H1 (cell line): ENCODE data around the gene DLGAP5. TPM values are rescaled to one million over a fixed set of nuclear protein-coding genes. Genes with fewer than 3 reads are reported as not detected.

Source experiments
- CTCF ChIA-PET: fragments of 300-600 bp; sonication (Branson Sonifier 250); formaldehyde crosslinking; loops from one replicate; lab custom pipeline; 2021; ENCODE audit not compliant: partially characterized antibody; lab: Charles Lee
- POLR2A ChIA-PET: fragments of 300-600 bp; sonication (Branson Sonifier 250); formaldehyde crosslinking; loops from one replicate; lab custom pipeline; 2021; ENCODE audit warnings: inconsistent platforms; ENCODE audit not compliant: partially characterized antibody; lab: Charles Lee
- DNase-seq, 2 experiments: peaks; one replicate each; pipeline versions ENCODE4 v3.0.0 to v3.0.0-alpha.2; 2010 to 2022; ENCODE audit warnings: low spot score in 2 of 2, low read depth in 1 of 2, mixed read lengths in 1 of 2
- FAIRE-seq: peaks from 2 replicates; lab custom pipeline; 2011; peaks lifted over from hg19 to GRCh38; lab: Jason Lieb, UNC
- H2AFZ ChIP-seq: 2 replicates; pipeline ENCODE4 v1.8.1; 2012; ENCODE audit warnings: low read length, inconsistent platforms
- H2AK5ac ChIP-seq: 2 replicates; pipeline ENCODE4 v1.6.1; 2013; ENCODE audit warnings: low read depth, low read length
- H2BK120ac ChIP-seq: replicated peaks from 2 replicates; pipeline ENCODE3; 2013; ENCODE audit warnings: low read depth, low read length, inconsistent platforms
- H2BK12ac ChIP-seq: 2 replicates; pipeline ENCODE4 v1.6.1; 2013; ENCODE audit warnings: low read depth, low read length
- H2BK15ac ChIP-seq: 2 replicates; pipeline ENCODE4 v1.6.1; 2013; ENCODE audit warnings: low read length
- H2BK20ac ChIP-seq: 2 replicates; pipeline ENCODE4 v1.6.1; 2013; ENCODE audit warnings: low read length
- H2BK5ac ChIP-seq: 2 replicates; pipeline ENCODE4 v1.6.1; 2013; ENCODE audit warnings: low read depth, low read length
- H3K14ac ChIP-seq: 2 replicates; pipeline ENCODE4 v1.6.1; 2013; ENCODE audit warnings: inconsistent platforms; ENCODE audit not compliant: insufficient read length
- H3K18ac ChIP-seq: 2 replicates; pipeline ENCODE4 v1.6.1; 2013; ENCODE audit warnings: low read length; ENCODE audit errors: extremely low read depth
- H3K23ac ChIP-seq: 2 replicates; pipeline ENCODE4 v1.6.1; 2013; ENCODE audit warnings: inconsistent platforms; ENCODE audit not compliant: insufficient read length
- H3K23me2 ChIP-seq: 2 replicates; pipeline ENCODE4 v1.6.1; 2013; ENCODE audit warnings: low read depth, low read length
- H3K27ac ChIP-seq: 2 replicates; pipeline ENCODE4 v1.6.1; 2011; ENCODE audit warnings: low read depth, low read length, inconsistent platforms
- H3K27me3 ChIP-seq, 4 experiments: replicated peaks in 1 of 4; 1 replicate in 1 of 4; 2 replicates in 3 of 4; pipeline versions ENCODE4 v1.6.1 to v1.8.1; 2011 to 2013; ENCODE audit warnings: low read length in 3 of 4, mild to moderate bottlenecking in 3 of 4, inconsistent platforms in 2 of 4, mixed read lengths in 2 of 4, moderate library complexity in 1 of 4; ENCODE audit not compliant: control insufficient read depth in 3 of 4, insufficient read depth in 3 of 4; ENCODE audit errors: extremely low read depth in 1 of 4
- H3K36me3 ChIP-seq, 4 experiments: 2 replicates each; pipeline versions ENCODE4 v1.6.1 to v1.8.1; 2011 to 2013; ENCODE audit warnings: mild to moderate bottlenecking in 4 of 4, low read length in 3 of 4, moderate library complexity in 2 of 4, control low read depth in 1 of 4, inconsistent platforms in 1 of 4; ENCODE audit not compliant: insufficient read depth in 4 of 4, control insufficient read depth in 2 of 4
- H3K4ac ChIP-seq: replicated peaks from 2 replicates; pipeline ENCODE3; 2013; ENCODE audit warnings: low read length, low read depth, mixed read lengths, inconsistent platforms; ENCODE audit not compliant: insufficient read length
- H3K4me1 ChIP-seq, 4 experiments: replicated peaks in 1 of 4; 1 replicate in 1 of 4; 2 replicates in 3 of 4; pipeline versions ENCODE4 v1.6.1 to v1.8.1; 2011 to 2013; ENCODE audit warnings: low read length in 3 of 4, inconsistent platforms in 2 of 4, mixed read lengths in 1 of 4; ENCODE audit not compliant: insufficient read depth in 4 of 4, control insufficient read depth in 3 of 4
- H3K4me2 ChIP-seq, 2 experiments: 2 replicates each; pipeline versions ENCODE4 v1.6.1 to v1.8.1; 2011 to 2013; ENCODE audit warnings: low read depth in 2 of 2, low read length in 2 of 2, control low read depth in 1 of 2, inconsistent platforms in 1 of 2, mild to moderate bottlenecking in 1 of 2; ENCODE audit not compliant: insufficient read depth in 1 of 2
- H3K4me3 ChIP-seq, 4 experiments: fragments of 200-600, 300-600 bp in 1 of 4; sonication (generic), shearing (Covaris generic), sonication (Bioruptor Twin) in 1 of 4; 2 replicates each; pipeline versions ENCODE4 v1.5.1 to v1.8.1; 2011 to 2016; ENCODE audit warnings: low read length in 4 of 4, low read depth in 3 of 4, control low read depth in 2 of 4, inconsistent platforms in 2 of 4, mild to moderate bottlenecking in 2 of 4, mixed read lengths in 1 of 4, moderate library complexity in 1 of 4; ENCODE audit not compliant: insufficient read depth in 2 of 4; ENCODE audit errors: extremely low read depth in 1 of 4
- H3K56ac ChIP-seq: replicated peaks from 2 replicates; pipeline ENCODE3; 2013; ENCODE audit warnings: low read depth, mild to moderate bottlenecking, mixed read lengths, low read length, inconsistent platforms; ENCODE audit not compliant: insufficient read length
- H3K79me1 ChIP-seq: 2 replicates; pipeline ENCODE4 v1.6.1; 2013; ENCODE audit warnings: low read depth, low read length, control low read depth
- H3K79me2 ChIP-seq, 2 experiments: 2 replicates each; pipeline versions ENCODE4 v1.6.1 to v1.8.1; 2012 to 2013; ENCODE audit warnings: low read length in 2 of 2, mild to moderate bottlenecking in 2 of 2, inconsistent platforms in 1 of 2; ENCODE audit not compliant: insufficient read depth in 2 of 2, control insufficient read depth in 1 of 2
- H3K9ac ChIP-seq, 4 experiments: replicated peaks in 1 of 4; 1 replicate in 1 of 4; 2 replicates in 3 of 4; pipeline versions ENCODE4 v1.6.1 to v1.8.1; 2011 to 2013; ENCODE audit warnings: low read depth in 3 of 4, low read length in 3 of 4, control low read depth in 2 of 4, mild to moderate bottlenecking in 2 of 4, moderate library complexity in 2 of 4, inconsistent platforms in 1 of 4; ENCODE audit errors: extremely low read depth in 1 of 4
- H3K9me3 ChIP-seq, 2 experiments: 2 replicates each; pipeline versions ENCODE4 v1.6.1 to v1.8.1; 2012 to 2013; ENCODE audit warnings: mild to moderate bottlenecking in 2 of 2, moderate library complexity in 2 of 2, control low read depth in 1 of 2, inconsistent platforms in 1 of 2, low read depth in 1 of 2, low read length in 1 of 2, mixed read lengths in 1 of 2; ENCODE audit not compliant: insufficient read depth in 2 of 2
- H4K20me1 ChIP-seq, 2 experiments: replicated peaks in 1 of 2; 2 replicates each; pipeline versions ENCODE3 to v1.8.1; 2011 to 2013; ENCODE audit warnings: inconsistent platforms in 2 of 2, low read length in 2 of 2, mild to moderate bottlenecking in 1 of 2; ENCODE audit not compliant: insufficient read depth in 2 of 2, control insufficient read depth in 1 of 2
- H4K5ac ChIP-seq: 2 replicates; pipeline ENCODE4 v1.6.1; 2013; ENCODE audit warnings: low read length, low read depth, mixed read lengths, inconsistent platforms; ENCODE audit not compliant: insufficient read length
- H4K8ac ChIP-seq: 2 replicates; pipeline ENCODE4 v1.8.0; 2013; ENCODE audit warnings: mild to moderate bottlenecking, moderate library complexity, low read length, inconsistent platforms; ENCODE audit not compliant: insufficient read depth; ENCODE audit errors: extremely low read depth
- H4K91ac ChIP-seq: replicated peaks from 2 replicates; pipeline ENCODE3; 2013; ENCODE audit warnings: low read length, mixed read lengths, inconsistent platforms; ENCODE audit not compliant: insufficient read length
- CEBPB ChIP-seq: IDR thresholded peaks from 2 replicates; pipeline ENCODE4 v1.6.1; 2012; ENCODE audit warnings: low read depth, low read length
- CTBP2 ChIP-seq: IDR thresholded peaks from 2 replicates; pipeline ENCODE4 v1.7.0; 2011; ENCODE audit warnings: borderline replicate concordance, mild to moderate bottlenecking, moderate library complexity, mixed read lengths, low read length; ENCODE audit not compliant: insufficient read depth, insufficient read length
- HDAC2 ChIP-seq, 2 experiments: fragments of 300-600 bp in 1 of 2; sonication (generic) in 1 of 2; IDR thresholded peaks; 2 replicates each; pipeline ENCODE4 v1.6.1; 2011 to 2012; ENCODE audit warnings: low read depth in 2 of 2, low read length in 2 of 2, mild to moderate bottlenecking in 2 of 2, moderate library complexity in 2 of 2, borderline replicate concordance in 1 of 2, inconsistent platforms in 1 of 2
- RAD21 ChIP-seq, 2 experiments: IDR thresholded peaks in 1 of 2; conservative IDR thresholded peaks in 1 of 2; 2 replicates each; pipeline ENCODE4 v1.6.1; 2011; ENCODE audit warnings: low read depth in 2 of 2, low read length in 2 of 2, improper control_type of control experiment in 1 of 2, inconsistent platforms in 1 of 2, mild to moderate bottlenecking in 1 of 2, moderate library complexity in 1 of 2
- whole genome bisulfite sequencing, 2 experiments: shearing (Covaris generic) in 1 of 2; methylation state at CpG; one replicate each; pipeline versions ENCODE4 v1.1.6 to v1.1.7; 2013 to 2015; ENCODE audit warnings: low lambda C conversion rate in 2 of 2, mixed read lengths in 2 of 2, inconsistent platforms in 1 of 2, low coverage in 1 of 2, missing lambda C conversion rate in 1 of 2; ENCODE audit not compliant: insufficient replicate concordance in 2 of 2, insufficient coverage in 1 of 2, insufficient read length in 1 of 2; ENCODE audit errors: extremely low coverage in 1 of 2, missing lambda C conversion rate in 1 of 2; 5-methylcytosine and 5-hydroxymethylcytosine counted together
- polyA plus RNA-seq, 7 experiments: library from polyadenylated mRNA; depleted of rRNA in 3 of 7; stranded (reverse) in 5 of 7; unstranded in 2 of 7; fragments of >200 nt in 5 of 7; fragments of 200-250 nt in 2 of 7; gene quantifications; 1 replicate in 5 of 7; 2 replicates in 1 of 7; 4 replicates in 1 of 7; pipeline versions ENCODE4 v1.2.1 to v1.2.3, GENCODE V29; 2011 to 2013; ENCODE audit warnings: missing spikeins in 2 of 7, mixed read lengths in 2 of 7
- total RNA-seq: library from RNA; stranded (reverse); fragmentation: NEBNext Ultra II Directional; extraction: Animal tissue kit (Norgen Biotek cat#: 25700); gene quantifications from 2 replicates; pipeline ENCODE4 v1.2.1, GENCODE V29; 2021
- TF ChIP-seq, protein P1 (sequence below): IDR thresholded peaks from 2 replicates; pipeline ENCODE4 v1.6.1; 2012; ENCODE audit warnings: low read length, inconsistent platforms

DLGAP5 gene
- total and polyA plus RNA-seq, 2 of the 8 experiments (the other 6 are each of a cell fraction or from before 2014, with no cell fraction given), result 16.9 to 155 TPM

DNA sequence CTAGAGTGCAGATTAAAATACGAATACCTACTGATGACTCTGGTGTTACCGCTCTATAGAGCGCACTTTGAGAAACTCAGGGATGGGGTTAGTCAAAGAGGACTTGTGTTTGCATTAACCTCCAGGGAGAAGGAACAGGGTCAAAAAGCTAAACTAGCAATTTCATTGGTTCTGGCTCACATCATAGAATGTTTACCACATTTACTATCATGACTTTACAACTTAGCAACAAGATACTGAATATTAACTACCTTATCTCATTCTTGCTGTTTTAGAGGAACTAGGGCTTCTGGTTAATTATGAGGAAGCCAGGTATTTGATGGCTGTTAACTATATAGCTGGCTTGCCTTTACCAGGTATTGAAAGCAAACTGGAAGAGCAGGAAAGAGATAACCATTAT is 49.6 kb downstream of the DLGAP5 start:
- no peaks in the 10 kb centered on the region for H3K4me1 ChIP-seq
- H3K9me3 ChIP-seq, result no peaks in the 10 kb centered on the region
- WGBS, 2 experiments, result 92% methylated on average over 3 of the region's 3 CpGs; no CpG with 5 or more reads in 1 of the 2 experiments
- no peak overlapping the region for H4K8ac ChIP-seq
- H3K14ac ChIP-seq, result no peak overlapping the region
- H2AFZ ChIP-seq, result no peak overlapping the region
- H2BK12ac ChIP-seq, result no peak overlapping the region
- DNase-seq (no peak), FAIRE-seq (no peak)
- H3K23me2 ChIP-seq, result no peaks in the 10 kb centered on the region; the same call in 1 of the 2 replicates
- H3K9ac ChIP-seq, result no peak overlapping the region
- H3K23ac ChIP-seq, result no peak overlapping the region
- H3K56ac ChIP-seq, result no peak overlapping the region
- H3K36me3 ChIP-seq, result peaks cover 0 to 30% (median 17%) of the 10 kb centered on the region in 4 experiments; a peak in 7 of 8 replicates
- CTCF ChIA-PET, result interaction anchor here (0.6 to 1.3 kb wide), 3 partner anchors 19 to 72 kb away, joined by 3 to 4 read pairs (median 3); no protein-coding TSS in a partner anchor
- no peaks in the 10 kb centered on the region for H3K79me2 ChIP-seq
- no peak overlapping the region for H4K91ac ChIP-seq
- no peak overlapping the region for H3K27ac ChIP-seq
- H2BK15ac ChIP-seq, result no peak overlapping the region
- TF ChIP-seq CEBPB (no peak), RAD21 (IDR thresholded peaks at IDR 0.05 in 1 of 2, conservative IDR thresholded peaks at IDR 0.05 in 1 of 2; ENCODE audit: low read depth in 2 of 2, low read length in 2 of 2) (no peak), HDAC2 (IDR thresholded peaks at IDR 0.05; ENCODE audit: borderline replicate concordance in 1 of 2, low read depth in 2 of 2, low read length in 2 of 2) (no peak), CTBP2 (no peak)
- TF ChIP-seq, protein P1, sequence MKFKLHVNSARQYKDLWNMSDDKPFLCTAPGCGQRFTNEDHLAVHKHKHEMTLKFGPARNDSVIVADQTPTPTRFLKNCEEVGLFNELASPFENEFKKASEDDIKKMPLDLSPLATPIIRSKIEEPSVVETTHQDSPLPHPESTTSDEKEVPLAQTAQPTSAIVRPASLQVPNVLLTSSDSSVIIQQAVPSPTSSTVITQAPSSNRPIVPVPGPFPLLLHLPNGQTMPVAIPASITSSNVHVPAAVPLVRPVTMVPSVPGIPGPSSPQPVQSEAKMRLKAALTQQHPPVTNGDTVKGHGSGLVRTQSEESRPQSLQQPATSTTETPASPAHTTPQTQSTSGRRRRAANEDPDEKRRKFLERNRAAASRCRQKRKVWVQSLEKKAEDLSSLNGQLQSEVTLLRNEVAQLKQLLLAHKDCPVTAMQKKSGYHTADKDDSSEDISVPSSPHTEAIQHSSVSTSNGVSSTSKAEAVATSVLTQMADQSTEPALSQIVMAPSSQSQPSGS, result no peak
- H2BK20ac ChIP-seq, result no peak overlapping the region
- no peak overlapping the region for H3K4me3 ChIP-seq
- H2BK120ac ChIP-seq, result no peak overlapping the region
- H4K5ac ChIP-seq, result no peak overlapping the region
- no peaks in the 10 kb centered on the region for H3K27me3 ChIP-seq
- no peak overlapping the region for H3K4me2 ChIP-seq
- no peak overlapping the region for H3K18ac ChIP-seq
- POLR2A ChIA-PET, result interaction anchor here (0.7 to 1.2 kb wide), 2 partner anchors 11 to 38 kb away, joined by 3 read pairs; no protein-coding TSS in a partner anchor
- no peak overlapping the region for H2AK5ac ChIP-seq
- H3K79me1 ChIP-seq, result no peaks in the 10 kb centered on the region
- H4K20me1 ChIP-seq, result no peaks in the 10 kb centered on the region
- H3K4ac ChIP-seq, result no peak overlapping the region
- H2BK5ac ChIP-seq, result no peak overlapping the region
